MCF 10A (cell line): ENCODE data around the gene EIF3J. TPM values are rescaled to one million over a fixed set of nuclear protein-coding genes. Genes with fewer than 3 reads are reported as not detected.

Experiments used
- BruUV-seq: library from RNA; stranded (reverse); fragments of 400-500 nt; replicated peaks from 2 replicates; lab custom pipeline; 2021; lab: Mats Ljungman, UMichigan
- CTCF ChIA-PET: fragments of 300-600 bp; sonication (Branson Sonifier 250); formaldehyde crosslinking; extraction: SDS; loops from one replicate; lab custom pipeline; 2021; ENCODE audit warnings: antibody characterized with exemption, inconsistent platforms; lab: Yijun Ruan, JAX
- POLR2A ChIA-PET: fragments of 300-600, 350-650 bp; sonication (Branson Sonifier 250); formaldehyde crosslinking; extraction: SDS; loops from one replicate; lab custom pipeline; 2020; ENCODE audit warnings: antibody characterized with exemption, inconsistent platforms; lab: Yijun Ruan, JAX
- DNase-seq: peaks from one replicate; pipeline ENCODE4 v3.0.0-alpha.2; 2018; ENCODE audit not compliant: unreplicated experiment
- H3K27ac Mint-ChIP-seq: one replicate; pipeline ENCODE4 v1.8.0; 2022; ENCODE audit warnings: mild to moderate bottlenecking, low read depth, mixed read lengths; ENCODE audit not compliant: unreplicated experiment
- H3K27me3 Mint-ChIP-seq: one replicate; pipeline ENCODE4 v1.8.0; 2022; ENCODE audit warnings: mixed read lengths; ENCODE audit not compliant: insufficient read depth, unreplicated experiment
- H3K36me3 Mint-ChIP-seq: one replicate; pipeline ENCODE4 v1.8.0; 2022; ENCODE audit warnings: mild to moderate bottlenecking, moderate library complexity, mixed read lengths; ENCODE audit not compliant: insufficient read depth, unreplicated experiment
- H3K4me1 Mint-ChIP-seq: one replicate; pipeline ENCODE4 v1.8.0; 2022; ENCODE audit warnings: mixed read lengths; ENCODE audit not compliant: insufficient read depth, unreplicated experiment
- H3K4me3 Mint-ChIP-seq: one replicate; pipeline ENCODE4 v1.8.0; 2022; ENCODE audit warnings: mild to moderate bottlenecking, moderate library complexity, mixed read lengths; ENCODE audit not compliant: unreplicated experiment
- H3K9me3 Mint-ChIP-seq: one replicate; pipeline ENCODE4 v1.8.0; 2022; ENCODE audit warnings: mixed read lengths; ENCODE audit not compliant: unreplicated experiment
- intact Hi-C: fragments of 100-400 bp; cut with micrococcal nuclease; formaldehyde crosslinking; loops from 2 replicates; pipeline ENCODE4 v1.14.1; 2022
- total RNA-seq: library from RNA; stranded (reverse); gene quantifications from 2 replicates; pipeline ENCODE4 v1.2.3, GENCODE V29; 2022
- TF ChIP-seq, protein P1 (sequence below): fragments of 200-600 bp; IDR thresholded peaks from one replicate; pipeline ENCODE4 v1.8.0; 2022; ENCODE audit warnings: antibody characterized with exemption, mild to moderate bottlenecking; ENCODE audit not compliant: unreplicated experiment

The EIF3J gene
- total RNA-seq, 1 experiment from 2014 or later: 213 TPM

DNA sequence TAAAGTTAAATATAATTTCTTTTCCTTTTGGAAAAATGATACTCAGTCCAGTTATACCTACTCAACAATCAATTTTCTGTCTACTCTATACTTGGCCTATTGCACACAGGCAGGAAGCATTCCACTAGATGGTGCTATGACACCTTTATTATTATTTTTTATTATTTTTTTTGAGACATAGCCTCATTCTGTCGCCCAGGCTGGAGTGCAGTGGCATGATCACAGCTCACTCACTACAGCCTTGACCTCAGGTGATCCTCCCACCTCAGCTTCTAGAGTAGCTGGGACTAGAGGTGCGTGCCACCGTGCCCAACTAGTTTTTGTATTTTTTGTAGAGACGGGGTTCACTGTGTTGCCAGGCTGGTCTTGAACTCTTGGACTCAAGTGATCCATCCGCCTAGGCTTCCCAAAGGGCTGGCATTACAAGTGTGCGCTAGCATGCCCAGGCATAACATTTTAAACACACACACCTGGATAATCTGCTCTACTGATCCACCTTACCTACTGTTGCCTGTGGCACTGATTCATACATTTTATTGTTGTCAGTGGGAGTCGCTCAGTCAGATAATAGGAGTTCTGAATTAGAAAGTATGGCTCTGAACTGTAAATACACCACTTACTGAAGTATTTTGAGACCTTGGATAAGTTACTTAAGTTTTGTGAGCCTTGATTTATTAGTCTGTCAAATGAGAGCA, 56.2 kb downstream of the EIF3J start:
- no TSS peak for BruUV-seq
- TF ChIP-seq, protein P1, sequence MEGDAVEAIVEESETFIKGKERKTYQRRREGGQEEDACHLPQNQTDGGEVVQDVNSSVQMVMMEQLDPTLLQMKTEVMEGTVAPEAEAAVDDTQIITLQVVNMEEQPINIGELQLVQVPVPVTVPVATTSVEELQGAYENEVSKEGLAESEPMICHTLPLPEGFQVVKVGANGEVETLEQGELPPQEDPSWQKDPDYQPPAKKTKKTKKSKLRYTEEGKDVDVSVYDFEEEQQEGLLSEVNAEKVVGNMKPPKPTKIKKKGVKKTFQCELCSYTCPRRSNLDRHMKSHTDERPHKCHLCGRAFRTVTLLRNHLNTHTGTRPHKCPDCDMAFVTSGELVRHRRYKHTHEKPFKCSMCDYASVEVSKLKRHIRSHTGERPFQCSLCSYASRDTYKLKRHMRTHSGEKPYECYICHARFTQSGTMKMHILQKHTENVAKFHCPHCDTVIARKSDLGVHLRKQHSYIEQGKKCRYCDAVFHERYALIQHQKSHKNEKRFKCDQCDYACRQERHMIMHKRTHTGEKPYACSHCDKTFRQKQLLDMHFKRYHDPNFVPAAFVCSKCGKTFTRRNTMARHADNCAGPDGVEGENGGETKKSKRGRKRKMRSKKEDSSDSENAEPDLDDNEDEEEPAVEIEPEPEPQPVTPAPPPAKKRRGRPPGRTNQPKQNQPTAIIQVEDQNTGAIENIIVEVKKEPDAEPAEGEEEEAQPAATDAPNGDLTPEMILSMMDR: peak; percentile 38
- intact Hi-C loops: loop anchor here (5.0 kb wide), 1 partner anchor 144 kb away; the partner anchor contains the start of gene TRIM69
- CTCF ChIA-PET: interaction anchor here (0.6 to 3.0 kb wide), 13 partner anchors 15 to 144 kb away, joined by 3 to 18 read pairs (median 5); partner anchors contain the start of gene TRIM69
- no peaks in the 10 kb centered on the region for H3K27me3 Mint-ChIP-seq
- no peaks in the 10 kb centered on the region for H3K9me3 Mint-ChIP-seq
- DNase-seq: peak; percentile 28
- POLR2A ChIA-PET: interaction anchor here (0.9 kb wide), 1 partner anchor 15 kb away, joined by 4 read pairs; no protein-coding TSS in a partner anchor
- no peak overlapping the region for H3K27ac Mint-ChIP-seq
- no peaks in the 10 kb centered on the region for H3K4me1 Mint-ChIP-seq
- H3K4me3 Mint-ChIP-seq: no peak overlapping the region
- H3K36me3 Mint-ChIP-seq: peaks cover 99% of the 10 kb centered on the region

GRCh38 chr15:44595246-44595645, 58.3 kb downstream of the EIF3J start:
- CTCF ChIA-PET: no interaction called here
- TF ChIP-seq, protein P1: no peak
- POLR2A ChIA-PET: interaction anchor here (0.6 to 1.0 kb wide), 2 partner anchors 12 kb away, joined by 4 to 6 read pairs; no protein-coding TSS in a partner anchor

DNA sequence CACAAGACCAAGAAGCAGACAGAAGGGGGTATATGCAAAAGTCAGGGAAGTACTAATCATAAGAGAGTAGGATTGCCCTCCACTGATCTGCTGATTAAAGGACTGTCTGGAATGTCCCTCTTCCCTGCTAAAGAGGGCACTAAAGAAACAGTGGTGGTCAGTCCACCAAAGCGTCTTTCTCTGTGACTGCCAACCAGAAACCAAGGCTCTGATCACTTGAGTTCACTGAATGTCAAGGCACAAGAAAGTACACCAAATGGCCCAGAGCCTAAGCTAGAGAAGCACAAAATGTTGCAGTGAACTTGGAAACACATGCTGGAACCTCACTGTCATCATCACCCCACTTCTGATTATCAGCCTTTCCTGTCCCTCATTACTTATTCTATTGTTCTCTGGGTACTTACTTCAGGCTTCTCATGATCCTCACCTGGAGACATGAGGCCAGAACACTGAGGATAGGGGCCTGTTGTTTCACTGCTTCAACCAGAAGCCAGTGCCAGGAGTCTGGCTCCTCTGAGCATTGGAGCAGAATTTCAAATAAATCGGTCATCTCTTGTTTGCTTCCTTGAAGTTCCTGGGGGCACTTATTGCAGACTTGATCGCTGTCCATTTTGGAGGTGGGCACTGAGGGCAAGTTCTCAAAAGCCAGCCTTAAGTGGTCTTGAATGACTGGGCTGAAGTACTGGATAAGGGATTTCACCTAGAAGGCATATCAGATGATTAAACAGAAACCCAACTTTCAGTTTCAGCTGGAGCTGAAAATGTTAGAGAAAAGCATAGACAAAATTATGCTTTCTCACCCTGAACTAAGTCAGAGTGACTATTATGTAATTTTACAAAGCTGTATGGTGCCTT, 58.9 kb downstream of the EIF3J start:
- no peaks in the 10 kb centered on the region for H3K4me1 Mint-ChIP-seq
- ChIA-PET POLR2A (interaction anchor here (0.6 to 1.1 kb wide), 3 partner anchors 12 to 13 kb away, joined by 3 to 6 read pairs (median 4); no protein-coding TSS in a partner anchor), CTCF (interaction anchor here (1.7 kb wide), 1 partner anchor 12 kb away, joined by 7 read pairs; no protein-coding TSS in a partner anchor)
- TF ChIP-seq, protein P1: no peak
- no TSS peak for BruUV-seq
- peaks cover 92% of the 10 kb centered on the region for H3K36me3 Mint-ChIP-seq
- no peaks in the 10 kb centered on the region for H3K27me3 Mint-ChIP-seq
- intact Hi-C loops: no loop called here
- no peak for DNase-seq
- peak overlapping the region; percentile 14 for H3K27ac Mint-ChIP-seq
- no peak overlapping the region for H3K4me3 Mint-ChIP-seq
- no peaks in the 10 kb centered on the region for H3K9me3 Mint-ChIP-seq

More at GRCh38 chr15:44595246-44595645, 58.3 kb downstream of the EIF3J start:
- peaks cover 92% of the 10 kb centered on the region for H3K36me3 Mint-ChIP-seq
- intact Hi-C loops: no loop called here
- no peaks in the 10 kb centered on the region for H3K9me3 Mint-ChIP-seq
- H3K4me1 Mint-ChIP-seq: no peaks in the 10 kb centered on the region
- peak overlapping the region; percentile 14 for H3K27ac Mint-ChIP-seq
- no peaks in the 10 kb centered on the region for H3K27me3 Mint-ChIP-seq
- DNase-seq: no peak
- BruUV-seq: no TSS peak
- no peak overlapping the region for H3K4me3 Mint-ChIP-seq
